IMR-90 (cell line): ENCODE data around the gene IL36RN. TPM values are rescaled to one million over a fixed set of nuclear protein-coding genes. Genes with fewer than 3 reads are reported as not detected.

Experiments
- ATAC-seq: fragments of 200-7000 bp; cut with Tn5 transposase; 2 replicates; pipeline ENCODE4 v1.9.1; 2020; ENCODE audit warnings: low read depth, mild to moderate bottlenecking, moderate library complexity
- BruUV-seq: library from RNA; stranded (reverse); fragments of 400-500 nt; replicated peaks from 2 replicates; lab custom pipeline; 2021; lab: Mats Ljungman, UMichigan
- CTCF ChIA-PET: fragments of 300-600 bp; formaldehyde crosslinking; extraction: SDS; loops from one replicate; lab custom pipeline; 2021; ENCODE audit warnings: antibody characterized with exemption; lab: Yijun Ruan, JAX
- POLR2A ChIA-PET: fragments of 300-600 bp; sonication (Branson Sonifier 250); formaldehyde crosslinking; loops from one replicate; lab custom pipeline; 2022; ENCODE audit warnings: antibody characterized with exemption; ENCODE audit not compliant: unreplicated experiment; lab: Charles Lee
- DNase-seq: peaks from one replicate; pipeline ENCODE4 v3.0.0; 2013
- H2AFZ ChIP-seq: replicated peaks from 2 replicates; pipeline ENCODE3; 2013; ENCODE audit warnings: low read length, mild to moderate bottlenecking; ENCODE audit not compliant: poor library complexity
- H2AK5ac ChIP-seq: 2 replicates; pipeline ENCODE4 v1.6.1; 2013; ENCODE audit warnings: low read depth, low read length, inconsistent platforms
- H2AK9ac ChIP-seq: replicated peaks from 2 replicates; pipeline ENCODE3; 2013; ENCODE audit warnings: mild to moderate bottlenecking, low read depth, low read length, moderate library complexity; ENCODE audit not compliant: poor library complexity
- H2BK120ac ChIP-seq: 2 replicates; pipeline ENCODE4 v1.6.1; 2013; ENCODE audit warnings: low read depth, low read length, inconsistent platforms
- H2BK15ac ChIP-seq: 3 replicates; pipeline ENCODE4 v1.6.1; 2013; ENCODE audit warnings: low read depth, low read length, inconsistent platforms
- H2BK20ac ChIP-seq: 2 replicates; pipeline ENCODE4 v1.6.1; 2013; ENCODE audit warnings: low read depth, mild to moderate bottlenecking, inconsistent platforms, low read length, moderate library complexity
- H2BK5ac ChIP-seq: 2 replicates; pipeline ENCODE4 v1.6.1; 2013; ENCODE audit warnings: mild to moderate bottlenecking, low read depth, low read length, inconsistent platforms; ENCODE audit not compliant: poor library complexity, severe bottlenecking
- H3K14ac ChIP-seq: replicated peaks from 2 replicates; pipeline ENCODE4 v1.6.1; 2013; ENCODE audit warnings: low read depth, low read length, inconsistent platforms
- H3K18ac ChIP-seq: 2 replicates; pipeline ENCODE4 v1.6.1; 2013; ENCODE audit warnings: low read depth, low read length, control low read depth
- H3K23ac ChIP-seq: 2 replicates; pipeline ENCODE4 v1.6.1; 2013; ENCODE audit warnings: low read depth, low read length, inconsistent platforms
- H3K27ac ChIP-seq: 2 replicates; pipeline ENCODE4 v1.5.1; 2013; ENCODE audit warnings: mild to moderate bottlenecking, control low read depth, low read length; ENCODE audit not compliant: insufficient read depth
- H3K27me3 ChIP-seq: 2 replicates; pipeline ENCODE4 v1.6.1; 2013; ENCODE audit warnings: low read length; ENCODE audit not compliant: control insufficient read depth, insufficient read depth
- H3K36me3 ChIP-seq: 2 replicates; pipeline ENCODE4 v1.6.1; 2013; ENCODE audit warnings: low read length, mixed read lengths; ENCODE audit not compliant: control insufficient read depth, insufficient read depth
- H3K4ac ChIP-seq: 2 replicates; pipeline ENCODE4 v1.6.1; 2013; ENCODE audit warnings: low read depth, low read length, inconsistent platforms
- H3K4me1 ChIP-seq: 2 replicates; pipeline ENCODE4 v1.6.1; 2013; ENCODE audit warnings: low read length, mixed read lengths; ENCODE audit not compliant: control insufficient read depth, insufficient read depth
- H3K4me2 ChIP-seq: 2 replicates; pipeline ENCODE4 v1.6.1; 2013; ENCODE audit warnings: low read depth, mild to moderate bottlenecking, control low read depth, low read length, moderate library complexity
- H3K4me3 ChIP-seq: 2 replicates; pipeline ENCODE4 v1.5.1; 2013; ENCODE audit warnings: low read depth, mild to moderate bottlenecking, control low read depth, low read length, moderate library complexity; ENCODE audit not compliant: insufficient read depth
- H3K56ac ChIP-seq: 2 replicates; pipeline ENCODE4 v1.6.1; 2013; ENCODE audit warnings: low read length, inconsistent platforms; ENCODE audit not compliant: insufficient read depth; ENCODE audit errors: extremely low read depth
- H3K79me1 ChIP-seq, 2 experiments: 2 replicates each; pipeline ENCODE4 v1.6.1; 2013; ENCODE audit warnings: low read length in 2 of 2, inconsistent platforms in 1 of 2, low read depth in 1 of 2
- H3K9ac ChIP-seq: 2 replicates; pipeline ENCODE4 v1.6.1; 2013; ENCODE audit warnings: low read depth, low read length, control low read depth
- H3K9me1 ChIP-seq: 2 replicates; pipeline ENCODE4 v1.6.1; 2013; ENCODE audit warnings: low read length, inconsistent platforms; ENCODE audit not compliant: insufficient read depth
- H3K9me3 ChIP-seq: 2 replicates; pipeline ENCODE4 v1.6.1; 2013; ENCODE audit warnings: low read length; ENCODE audit not compliant: control insufficient read depth, insufficient read depth
- H4K20me1 ChIP-seq: 2 replicates; pipeline ENCODE4 v1.6.1; 2013; ENCODE audit warnings: low read length, inconsistent platforms; ENCODE audit not compliant: insufficient read depth
- H4K5ac ChIP-seq: 2 replicates; pipeline ENCODE4 v1.6.1; 2013; ENCODE audit warnings: mild to moderate bottlenecking, low read depth, low read length, control low read depth
- H4K8ac ChIP-seq, 2 experiments: 2 replicates each; pipeline ENCODE4 v1.6.1; 2013; ENCODE audit warnings: low read depth in 2 of 2, low read length in 2 of 2, control low read depth in 1 of 2, inconsistent platforms in 1 of 2
- H4K91ac ChIP-seq: 2 replicates; pipeline ENCODE4 v1.6.1; 2013; ENCODE audit warnings: low read depth, low read length, inconsistent platforms; ENCODE audit not compliant: insufficient read depth
- BHLHE40 ChIP-seq: fragments of 150-350 bp; IDR thresholded peaks from 2 replicates; pipeline ENCODE4 v1.6.1; 2016; ENCODE audit warnings: mild to moderate bottlenecking, low read depth, low read length
- CEBPB ChIP-seq: IDR thresholded peaks from 2 replicates; pipeline ENCODE4 v1.6.1; 2012; ENCODE audit warnings: low read depth, low read length, improper control_type of control experiment
- ELK1 ChIP-seq: fragments of 150-350 bp; IDR thresholded peaks from 2 replicates; pipeline ENCODE4 v1.6.1; 2016; ENCODE audit warnings: low read depth, mild to moderate bottlenecking, low read length, moderate library complexity, borderline replicate concordance
- MXI1 ChIP-seq: IDR thresholded peaks from 2 replicates; pipeline ENCODE4 v1.6.1; 2012; ENCODE audit warnings: low read depth, mild to moderate bottlenecking, low read length, moderate library complexity, borderline replicate concordance
- NFE2L2 ChIP-seq: fragments of 150-350 bp; IDR thresholded peaks from 2 replicates; pipeline ENCODE4 v1.6.1; 2016; ENCODE audit warnings: low read depth, mild to moderate bottlenecking, low read length
- SMC3 ChIP-seq: fragments of 150-350 bp; IDR thresholded peaks from 2 replicates; pipeline ENCODE4 v1.6.1; 2016; ENCODE audit warnings: low read depth, mild to moderate bottlenecking, antibody characterized with exemption, low read length, moderate library complexity
- WGBS, 2 experiments: methylation state at CpG; one replicate each; pipeline versions ENCODE4 v1.1.5 to v1.1.7; 2013; ENCODE audit warnings: missing lambda C conversion rate in 2 of 2; ENCODE audit not compliant: insufficient read length in 1 of 2; ENCODE audit errors: extremely low coverage in 2 of 2; 5-methylcytosine and 5-hydroxymethylcytosine counted together
- dilution Hi-C: fragments of 300-500 bp; cut with HindIII; formaldehyde crosslinking; loops from one replicate; pipeline ENCODE4 v1.14.3; 2018; ENCODE audit warnings: low sequenced_read_pairs; ENCODE audit not compliant: unreplicated experiment
- in situ Hi-C: fragments of 300-500 bp; cut with MboI; formaldehyde crosslinking; loops from 3 replicates; pipeline ENCODE4 v1.14.3; 2019; ENCODE audit warnings: low sequenced_read_pairs, inconsistent platforms, mixed read lengths
- intact Hi-C: fragments of 100-400 bp; cut with micrococcal nuclease; formaldehyde crosslinking; loops from 2 replicates; pipeline ENCODE4 v1.10.0; 2022
- polyA plus RNA-seq, 3 experiments: library from polyadenylated mRNA; depleted of rRNA; stranded (reverse); fragments of >200 nt; gene quantifications; 2 replicates each; pipeline ENCODE4 v1.2.3, GENCODE V29; 2012; ENCODE audit warnings: low replicate concordance in 1 of 3
- total RNA-seq: library from RNA; depleted of rRNA; stranded (reverse); fragments of >200 nt; gene quantifications from 2 replicates; pipeline ENCODE4 v1.2.3, GENCODE V29; 2012
- TF ChIP-seq, protein P1 (sequence below): conservative IDR thresholded peaks from 2 replicates; pipeline ENCODE4 v1.5.1; 2012; ENCODE audit warnings: mild to moderate bottlenecking, low read depth, low read length, improper control_type of control experiment

IL36RN gene
- total and polyA plus RNA-seq, 2 of the 4 experiments (the other 2 are of a cell fraction): not detected

GRCh38 chr2:113112441-113112840 lies 53.4 kb downstream of the IL36RN start:
- Histone ChIP-seq H3K9me3 (no peaks in the 10 kb centered on the region), H3K56ac (no peak overlapping the region), H2BK120ac (no peak overlapping the region), H3K27ac (no peak overlapping the region), H3K4me1 (no peaks in the 10 kb centered on the region), H3K9ac (no peak overlapping the region), H4K91ac (no peak overlapping the region), H2AK9ac (no peak overlapping the region), H3K4ac (no peak overlapping the region), H2AFZ (no peak overlapping the region), H2BK20ac (no peak overlapping the region), H3K9me1 (no peaks in the 10 kb centered on the region), H3K36me3 (no peaks in the 10 kb centered on the region), H4K20me1 (no peaks in the 10 kb centered on the region), H3K23ac (no peak overlapping the region), H4K5ac (no peak overlapping the region), H2BK5ac (no peak overlapping the region), H3K4me3 (no peak overlapping the region), H2AK5ac (no peak overlapping the region), H2BK15ac (no peak overlapping the region), H3K27me3 (peaks cover 10% of the 10 kb centered on the region; the same call in 1 of the 2 replicates), H3K14ac (no peak overlapping the region), H3K18ac (no peak overlapping the region), H3K4me2 (no peak overlapping the region), H4K8ac (no peak overlapping the region), H3K79me1 (no peaks in the 10 kb centered on the region)
- DNase-seq (no peak), ATAC-seq (no peak)
- BruUV-seq: no TSS peak
- intact Hi-C loops: no loop called here
- dilution Hi-C loops: no loop called here
- TF ChIP-seq, protein P1, sequence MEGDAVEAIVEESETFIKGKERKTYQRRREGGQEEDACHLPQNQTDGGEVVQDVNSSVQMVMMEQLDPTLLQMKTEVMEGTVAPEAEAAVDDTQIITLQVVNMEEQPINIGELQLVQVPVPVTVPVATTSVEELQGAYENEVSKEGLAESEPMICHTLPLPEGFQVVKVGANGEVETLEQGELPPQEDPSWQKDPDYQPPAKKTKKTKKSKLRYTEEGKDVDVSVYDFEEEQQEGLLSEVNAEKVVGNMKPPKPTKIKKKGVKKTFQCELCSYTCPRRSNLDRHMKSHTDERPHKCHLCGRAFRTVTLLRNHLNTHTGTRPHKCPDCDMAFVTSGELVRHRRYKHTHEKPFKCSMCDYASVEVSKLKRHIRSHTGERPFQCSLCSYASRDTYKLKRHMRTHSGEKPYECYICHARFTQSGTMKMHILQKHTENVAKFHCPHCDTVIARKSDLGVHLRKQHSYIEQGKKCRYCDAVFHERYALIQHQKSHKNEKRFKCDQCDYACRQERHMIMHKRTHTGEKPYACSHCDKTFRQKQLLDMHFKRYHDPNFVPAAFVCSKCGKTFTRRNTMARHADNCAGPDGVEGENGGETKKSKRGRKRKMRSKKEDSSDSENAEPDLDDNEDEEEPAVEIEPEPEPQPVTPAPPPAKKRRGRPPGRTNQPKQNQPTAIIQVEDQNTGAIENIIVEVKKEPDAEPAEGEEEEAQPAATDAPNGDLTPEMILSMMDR: no peak
- no peak for TF ChIP-seq MXI1
- TF ChIP-seq ELK1: no peak
- no peak for TF ChIP-seq CEBPB
- no peak for TF ChIP-seq SMC3
- no peak for TF ChIP-seq NFE2L2
- TF ChIP-seq BHLHE40: no peak
- in situ Hi-C loops: no loop called here
- no CpG with 5 or more reads among the region's 8 CpGs for WGBS, 2 experiments
- ChIA-PET POLR2A (no interaction called here), CTCF (no interaction called here)
